B cell (primary cell): ENCODE measurements around the gene GPR108. TPM values are rescaled to one million over a fixed set of nuclear protein-coding genes. Genes with fewer than 3 reads are reported as not detected.

Source experiments
- ATAC-seq: fragments of 200-7000 bp; cut with Tn5 transposase; one replicate; pipeline ENCODE4 v1.10.0; 2021; ENCODE audit warnings: low read depth, mild to moderate bottlenecking, moderate number of reproducible peaks, moderate library complexity
- CTCF ChIA-PET: fragments of 350-600 bp; sonication (Branson Sonifier 250); formaldehyde crosslinking; loops from one replicate; lab custom pipeline; 2021; ENCODE audit warnings: antibody characterized with exemption, inconsistent platforms; lab: Charles Lee
- POLR2A ChIA-PET: fragments of 350-600 bp; sonication (Branson Sonifier 250); formaldehyde crosslinking; loops from one replicate; lab custom pipeline; 2021; ENCODE audit warnings: antibody characterized with exemption; lab: Charles Lee
- DNase-seq: peaks from one replicate; pipeline ENCODE4 v3.0.0; 2013
- H2AFZ ChIP-seq: 2 replicates; pipeline ENCODE4 v1.6.1; 2012; ENCODE audit warnings: mild to moderate bottlenecking, low read depth, low read length; ENCODE audit not compliant: insufficient read depth, poor library complexity, severe bottlenecking
- H3K27ac ChIP-seq, 2 donors: 1 replicate in 1 of 2; 2 replicates in 1 of 2; pipeline ENCODE4 v1.5.1; 2012 to 2013; ENCODE audit warnings: low read length in 2 of 2, mild to moderate bottlenecking in 2 of 2, moderate library complexity in 1 of 2
- H3K27me3 ChIP-seq, 4 experiments: fragments of 200-600 bp in 1 of 4; sonication (generic) in 1 of 4; replicated peaks in 1 of 4; 1 replicate in 2 of 4; 2 replicates in 2 of 4; pipeline versions ENCODE4 v1.6.1 to v1.7.0; 2013 to 2016; ENCODE audit warnings: low read length in 3 of 4, mild to moderate bottlenecking in 2 of 4, mixed read lengths in 1 of 4, moderate library complexity in 1 of 4; ENCODE audit not compliant: insufficient read depth in 4 of 4, control insufficient read depth in 3 of 4; ENCODE audit errors: control extremely low read depth in 1 of 4
- H3K36me3 ChIP-seq, 2 experiments: replicated peaks in 1 of 2; 1 replicate in 1 of 2; 2 replicates in 1 of 2; pipeline versions ENCODE4 v1.6.1 to v1.7.1; 2013; ENCODE audit warnings: low read length in 1 of 2; ENCODE audit not compliant: insufficient read depth in 2 of 2, control insufficient read depth in 1 of 2; ENCODE audit errors: control extremely low read depth in 1 of 2, extremely low read depth in 1 of 2
- H3K4me1 ChIP-seq, 2 donors: fragments of 200-600 bp in 1 of 2; sonication (generic) in 1 of 2; 1 replicate in 1 of 2; 2 replicates in 1 of 2; pipeline versions ENCODE4 v1.5.1 to v1.6.1; 2013 to 2017; ENCODE audit warnings: low read length in 2 of 2; ENCODE audit not compliant: control insufficient read depth in 2 of 2, insufficient read depth in 2 of 2
- H3K4me2 ChIP-seq: replicated peaks from 2 replicates; pipeline ENCODE3; 2012; ENCODE audit warnings: mild to moderate bottlenecking, low read depth, low read length; ENCODE audit not compliant: poor library complexity, severe bottlenecking
- H3K4me3 ChIP-seq, 5 experiments: fragments of 200-600 bp in 1 of 5; sonication (generic) in 1 of 5; 1 replicate in 3 of 5; 2 replicates in 2 of 5; pipeline versions ENCODE4 v1.5.1 to v1.7.0; 2011 to 2016; ENCODE audit warnings: low read length in 4 of 5, mild to moderate bottlenecking in 4 of 5, low read depth in 2 of 5, control low read depth in 1 of 5, moderate library complexity in 1 of 5; ENCODE audit not compliant: insufficient read depth in 1 of 5; ENCODE audit errors: control extremely low read depth in 1 of 5, extremely low read depth in 1 of 5
- H3K79me2 ChIP-seq: fragments of 200-600 bp; sonication (generic); one replicate; pipeline ENCODE4 v1.6.0; 2016; ENCODE audit warnings: low read length; ENCODE audit not compliant: control insufficient read depth, insufficient read depth
- H3K9ac ChIP-seq: fragments of 200-600 bp; sonication (generic); 2 replicates; pipeline ENCODE4 v1.6.1; 2017; ENCODE audit warnings: mild to moderate bottlenecking, low read length, moderate library complexity
- H3K9me3 ChIP-seq, 3 donors: one replicate each; pipeline versions ENCODE4 v1.6.1 to v1.7.1; 2013; ENCODE audit warnings: low read length in 2 of 3; ENCODE audit not compliant: control insufficient read depth in 2 of 3, insufficient read depth in 1 of 3; ENCODE audit errors: control extremely low read depth in 1 of 3
- H4K20me1 ChIP-seq: 2 replicates; pipeline ENCODE4 v1.6.0; 2012; ENCODE audit warnings: mild to moderate bottlenecking, low read length; ENCODE audit not compliant: insufficient read depth, control insufficient read depth, poor library complexity, severe bottlenecking
- H3K27ac Mint-ChIP-seq: one replicate; pipeline ENCODE4 v1.8.0; 2021; ENCODE audit warnings: mixed read lengths
- H3K27me3 Mint-ChIP-seq: one replicate; pipeline ENCODE4 v1.8.0; 2021; ENCODE audit warnings: mixed read lengths
- H3K4me1 Mint-ChIP-seq: one replicate; pipeline ENCODE4 v1.8.0; 2021; ENCODE audit warnings: mixed read lengths
- H3K4me3 Mint-ChIP-seq: one replicate; pipeline ENCODE4 v1.8.0; 2021; ENCODE audit warnings: mixed read lengths
- H3K9me3 Mint-ChIP-seq: one replicate; pipeline ENCODE4 v1.8.0; 2022; ENCODE audit warnings: mixed read lengths; ENCODE audit not compliant: insufficient read depth
- CTCF ChIP-seq: fragments of 200-600 bp; IDR thresholded peaks from one replicate; pipeline ENCODE4 v1.8.0; 2022; ENCODE audit warnings: antibody characterized with exemption, mild to moderate bottlenecking
- EZH2 ChIP-seq: IDR thresholded peaks from 2 replicates; pipeline ENCODE4 v1.6.1; 2012; ENCODE audit warnings: borderline replicate concordance, low read depth, mild to moderate bottlenecking, moderate library complexity, low read length; ENCODE audit not compliant: insufficient read depth, poor library complexity, severe bottlenecking
- WGBS: methylation state at CpG from one replicate; pipeline ENCODE4 v1.1.5; 2013; ENCODE audit warnings: missing lambda C conversion rate; ENCODE audit not compliant: insufficient coverage; 5-methylcytosine and 5-hydroxymethylcytosine counted together
- intact Hi-C: fragments of 100-400 bp; cut with micrococcal nuclease; formaldehyde crosslinking; loops from one replicate; pipeline ENCODE4 v1.10.0; 2022
- polyA plus RNA-seq: library from polyadenylated mRNA; depleted of rRNA; stranded (reverse); fragments of >200 nt; gene quantifications from 2 replicates; pipeline ENCODE4 v1.2.3, GENCODE V29; 2012
- total RNA-seq, 2 donors: library from RNA; stranded (reverse); fragments of 120-200 nt in 1 of 2; gene quantifications; 1 replicate in 1 of 2; 2 replicates in 1 of 2; pipeline versions ENCODE4 v1.2.3 to v1.2.4, GENCODE V29; 2013 to 2022

The GPR108 gene
- total and polyA plus RNA-seq, 2 donors (not counting 1 experiment from before 2014, with no cell fraction given), result 79.0 to 82.5 TPM

DNA sequence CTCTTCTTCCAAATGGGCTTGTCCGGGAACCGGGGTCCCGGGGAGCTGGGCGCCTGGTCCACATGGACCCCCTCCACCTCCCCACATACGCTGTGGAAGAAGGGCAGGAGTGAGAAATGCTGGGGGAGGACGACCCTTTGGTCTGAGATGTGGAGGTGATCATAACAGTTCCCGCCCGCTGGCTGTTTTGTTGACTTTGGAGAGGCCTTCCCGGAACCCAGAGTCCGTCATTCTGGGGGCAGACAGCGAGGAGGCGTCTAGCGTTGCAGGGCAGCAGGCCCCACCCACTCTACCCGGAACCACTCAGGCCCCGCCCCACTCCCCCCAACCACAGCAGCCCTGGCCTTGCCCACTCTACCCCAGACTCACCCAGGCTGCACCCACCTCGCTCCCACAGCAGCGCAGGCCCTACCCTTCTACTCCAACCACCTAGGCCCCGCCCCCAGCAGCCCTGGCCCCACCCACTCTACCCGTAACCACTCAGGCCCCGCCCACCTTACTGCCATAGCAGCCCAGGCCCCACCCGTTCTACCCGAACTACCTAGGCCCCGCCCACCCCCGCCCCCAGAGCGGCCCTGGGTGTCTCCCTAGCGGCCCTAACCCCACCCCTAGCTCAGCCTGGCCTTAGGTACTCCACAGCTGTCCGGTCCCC lies 7.1 kb downstream of the GPR108 start:
- Histone ChIP-seq H3K9ac (no peak overlapping the region), H2AFZ (no peak overlapping the region), H3K27me3 (no peaks in the 10 kb centered on the region), H4K20me1 (no peaks in the 10 kb centered on the region), H3K4me1 (peaks cover 13% of the 10 kb centered on the region in 2 donors), H3K36me3 (peaks cover 0 to 10% of the 10 kb centered on the region in 2 experiments), H3K9me3 (peaks cover 0 to under 1% (median 0%) of the 10 kb centered on the region in 3 donors), H3K4me3 (no peak overlapping the region), H3K79me2 (peaks cover 5% of the 10 kb centered on the region), H3K4me2 (no peak overlapping the region), H3K27ac (no peak overlapping the region)
- 90% methylated on average over 13 of the region's 27 CpGs for WGBS
- Mint-ChIP-seq H3K9me3 (no peaks in the 10 kb centered on the region), H3K27ac (no peak overlapping the region), H3K4me3 (no peak overlapping the region), H3K27me3 (no peaks in the 10 kb centered on the region), H3K4me1 (peaks cover 26% of the 10 kb centered on the region)
- ChIA-PET POLR2A (interaction anchor here (0.6 kb wide), 1 partner anchor 225 kb away, joined by 3 read pairs; no protein-coding TSS in a partner anchor), CTCF (interaction anchor here (1.9 kb wide), 1 partner anchor 134 kb away, joined by 7 read pairs; no protein-coding TSS in a partner anchor)
- TF ChIP-seq EZH2 (no peak), CTCF (no peak)
- intact Hi-C loops, result no loop called here
- DNase-seq (no peak), ATAC-seq (peak; percentile 28)

DNA sequence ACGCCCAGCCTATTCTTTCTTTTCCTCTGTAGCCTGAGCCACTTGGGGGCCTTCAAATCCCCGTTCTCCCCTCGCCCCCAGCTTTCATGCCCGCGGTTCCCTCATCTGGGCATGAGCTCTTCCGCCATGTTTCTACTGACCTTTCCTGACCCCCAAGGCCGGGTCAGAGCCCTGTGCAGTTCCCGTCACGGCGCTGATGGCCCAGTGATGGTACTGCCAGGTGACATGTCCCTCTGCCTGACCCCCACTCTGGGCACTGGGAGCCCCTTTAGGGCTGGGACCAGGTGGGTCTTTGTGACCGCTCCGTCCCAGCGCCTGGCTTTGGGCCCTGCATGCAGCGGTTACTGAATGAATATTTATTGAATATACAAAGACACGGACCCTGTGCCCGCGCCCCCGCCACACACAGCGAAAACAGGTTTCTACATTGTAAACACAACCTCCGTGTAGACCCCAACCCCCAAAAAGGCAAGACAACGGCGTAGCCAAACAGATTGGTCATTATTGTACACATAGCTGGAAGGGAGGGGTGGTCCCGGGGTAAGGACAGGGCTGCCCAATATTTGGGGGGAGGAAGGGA lies 7.7 kb downstream of the GPR108 start:
- Histone ChIP-seq H4K20me1 (no peaks in the 10 kb centered on the region), H3K27me3 (no peaks in the 10 kb centered on the region), H3K9ac (no peak overlapping the region), H3K9me3 (peaks cover 0 to 3% (median 0%) of the 10 kb centered on the region in 3 donors), H3K27ac (no peak overlapping the region), H3K36me3 (peaks cover 0 to 10% of the 10 kb centered on the region in 2 experiments), H3K79me2 (peaks cover 5% of the 10 kb centered on the region), H3K4me3 (no peak overlapping the region), H2AFZ (no peak overlapping the region), H3K4me2 (no peak overlapping the region), H3K4me1 (peaks cover 19% of the 10 kb centered on the region in 2 donors)
- Mint-ChIP-seq H3K27ac (no peak overlapping the region), H3K27me3 (no peaks in the 10 kb centered on the region), H3K9me3 (no peaks in the 10 kb centered on the region), H3K4me1 (peaks cover 32% of the 10 kb centered on the region), H3K4me3 (no peak overlapping the region)
- 98% methylated on average over 14 of the region's 23 CpGs for WGBS
- no peak for DNase-seq
- intact Hi-C loops, result loop anchor here (10.0 kb wide), 1 partner anchor 55 kb away; the partner anchor contains the start of gene TNFSF14
- no peak for TF ChIP-seq EZH2
- no peak for TF ChIP-seq CTCF
- ATAC-seq, result no peak
- ChIA-PET POLR2A (interaction anchor here (0.6 kb wide), 1 partner anchor 225 kb away, joined by 3 read pairs; no protein-coding TSS in a partner anchor), CTCF (interaction anchor here (1.9 kb wide), 1 partner anchor 134 kb away, joined by 7 read pairs; no protein-coding TSS in a partner anchor)
